Measurements from ENCODE around the gene UBE2D2. TPM values are rescaled to one million over a fixed set of nuclear protein-coding genes. Genes with fewer than 3 reads are reported as not detected.
A peak's percentile ranks its signal among the peaks of the same experiment; 100 is the strongest.

UBE2D2 gene
- total RNA-seq, 1 donor from 2014 or later, result 97.0 TPM

DNA sequence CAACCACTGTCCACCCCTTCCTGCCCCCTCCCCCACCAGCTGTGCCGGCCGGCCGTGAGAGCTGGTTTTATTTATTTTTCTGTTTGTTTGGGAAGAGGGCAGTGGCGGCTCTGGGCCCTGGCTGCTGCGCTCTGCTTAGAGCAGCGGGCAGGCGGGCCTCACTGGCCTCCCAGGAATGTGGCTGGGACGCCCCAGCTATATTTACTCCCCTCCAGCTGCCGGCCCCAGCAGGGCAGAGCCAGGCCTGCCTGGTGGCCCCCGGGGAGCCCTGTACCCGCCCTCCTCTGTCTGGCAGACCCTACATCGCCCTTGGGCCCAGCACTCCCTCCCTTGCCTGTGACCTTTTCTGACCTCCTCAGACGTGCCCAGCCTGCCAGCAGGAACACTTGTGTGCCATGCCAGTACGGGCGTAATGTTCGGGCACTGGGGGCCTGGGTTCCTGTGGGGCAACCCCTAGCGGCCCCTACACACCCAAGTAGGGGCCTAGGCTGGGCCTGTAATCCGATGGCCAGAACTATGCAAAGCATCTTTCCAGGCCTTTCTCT, 94.7 kb downstream of the UBE2D2 start:
- no peaks in the 10 kb centered on the region for H3K9me3 ChIP-seq
- TF ChIP-seq, protein P1, sequence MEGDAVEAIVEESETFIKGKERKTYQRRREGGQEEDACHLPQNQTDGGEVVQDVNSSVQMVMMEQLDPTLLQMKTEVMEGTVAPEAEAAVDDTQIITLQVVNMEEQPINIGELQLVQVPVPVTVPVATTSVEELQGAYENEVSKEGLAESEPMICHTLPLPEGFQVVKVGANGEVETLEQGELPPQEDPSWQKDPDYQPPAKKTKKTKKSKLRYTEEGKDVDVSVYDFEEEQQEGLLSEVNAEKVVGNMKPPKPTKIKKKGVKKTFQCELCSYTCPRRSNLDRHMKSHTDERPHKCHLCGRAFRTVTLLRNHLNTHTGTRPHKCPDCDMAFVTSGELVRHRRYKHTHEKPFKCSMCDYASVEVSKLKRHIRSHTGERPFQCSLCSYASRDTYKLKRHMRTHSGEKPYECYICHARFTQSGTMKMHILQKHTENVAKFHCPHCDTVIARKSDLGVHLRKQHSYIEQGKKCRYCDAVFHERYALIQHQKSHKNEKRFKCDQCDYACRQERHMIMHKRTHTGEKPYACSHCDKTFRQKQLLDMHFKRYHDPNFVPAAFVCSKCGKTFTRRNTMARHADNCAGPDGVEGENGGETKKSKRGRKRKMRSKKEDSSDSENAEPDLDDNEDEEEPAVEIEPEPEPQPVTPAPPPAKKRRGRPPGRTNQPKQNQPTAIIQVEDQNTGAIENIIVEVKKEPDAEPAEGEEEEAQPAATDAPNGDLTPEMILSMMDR (IDR thresholded peaks at IDR 0.05), result no peak
- no peaks in the 10 kb centered on the region for H3K36me3 ChIP-seq
- peaks cover 99% of the 10 kb centered on the region for H3K4me1 ChIP-seq
- DNase-seq (peak; percentile 75), ATAC-seq (peak; percentile 50 to 56)
- intact Hi-C loops (cut with DNase I), result no loop called here
- H3K4me3 ChIP-seq, result peak overlapping the region; percentile 19
- peak overlapping the region; percentile 86 for H3K27ac ChIP-seq
- H3K27me3 ChIP-seq (ENCODE audit: low read depth), result no peaks in the 10 kb centered on the region

DNA sequence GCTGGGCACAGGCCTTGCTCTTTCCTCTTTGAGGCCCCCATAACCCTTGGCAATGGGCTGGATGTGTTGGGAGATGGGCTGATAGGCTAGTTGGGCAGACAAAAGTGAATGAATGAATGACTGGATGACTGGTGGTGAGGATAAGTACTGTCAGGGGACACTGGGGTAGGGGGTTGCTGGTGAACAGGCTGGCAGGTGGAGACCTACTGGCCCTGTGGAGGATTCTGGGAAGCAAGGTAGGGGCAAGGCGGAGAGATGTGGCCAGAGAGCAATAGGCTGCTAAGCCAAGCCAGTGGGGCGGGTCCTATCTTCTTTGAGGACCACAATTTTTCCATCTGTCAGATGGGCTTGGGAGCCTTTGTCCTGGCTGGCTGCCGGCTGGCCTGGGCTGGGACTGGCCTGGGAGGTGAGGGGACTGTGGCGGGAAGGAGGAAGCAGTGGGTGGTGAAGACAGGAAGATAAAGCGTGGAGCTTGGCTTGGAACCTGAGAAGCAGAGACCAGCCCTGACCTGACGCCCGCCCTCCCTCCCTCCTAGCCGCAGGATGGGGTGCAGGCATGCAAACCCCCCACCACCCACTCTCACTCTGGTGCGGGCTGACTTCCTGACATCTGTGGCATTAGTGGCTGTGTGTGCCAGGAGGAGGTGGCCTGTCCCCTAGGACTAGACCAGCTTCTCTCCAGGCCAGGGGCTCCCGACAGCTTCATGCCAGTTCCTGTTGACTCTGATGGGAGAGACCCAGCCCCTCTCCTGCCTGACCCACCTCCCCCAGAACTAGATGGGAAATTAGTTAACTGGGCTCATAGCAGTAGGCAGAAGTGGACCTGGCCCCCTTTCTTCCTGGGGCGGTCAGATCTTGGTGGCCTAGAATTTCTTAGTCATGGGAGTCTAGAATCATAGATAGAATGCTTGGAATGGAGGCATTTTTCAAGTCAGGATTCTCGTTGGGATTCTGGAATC, 96.5 kb downstream of the UBE2D2 start:
- Histone ChIP-seq H3K27ac (peak overlapping the region; percentile 84), H3K4me1 (peaks cover 99% of the 10 kb centered on the region), H3K4me3 (no peak overlapping the region), H3K9me3 (no peaks in the 10 kb centered on the region), H3K27me3 (ENCODE audit: low read depth) (no peaks in the 10 kb centered on the region), H3K36me3 (no peaks in the 10 kb centered on the region)
- DNase-seq, result no peak
- intact Hi-C loops (cut with DNase I), result no loop called here
- ATAC-seq, result no peak
- TF ChIP-seq, protein P1 (IDR thresholded peaks at IDR 0.05), result no peak

DNA sequence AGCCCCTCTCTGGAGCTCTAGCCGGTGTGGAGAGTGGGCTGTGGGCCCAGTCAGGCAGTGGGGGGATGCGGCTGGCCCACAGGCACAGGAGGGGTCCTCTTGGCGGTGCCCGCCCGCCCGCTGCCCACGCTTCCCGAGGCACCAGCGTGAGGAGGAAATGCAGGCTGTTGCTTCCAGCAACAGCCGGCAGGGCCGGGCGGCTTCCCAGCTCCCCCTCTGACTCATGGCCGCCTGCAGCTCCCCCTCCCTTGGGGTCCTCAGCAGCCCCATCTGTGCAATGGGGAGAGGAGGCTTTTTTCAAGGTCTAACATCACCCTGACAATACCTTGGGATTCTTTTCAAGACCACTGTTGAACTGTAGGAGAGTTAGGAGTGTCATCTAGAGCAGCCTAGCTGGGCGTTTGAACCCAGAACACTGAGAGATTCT, 97.4 kb downstream of the UBE2D2 start:
- no peak for ATAC-seq
- DNase-seq, result no peak
- H3K9me3 ChIP-seq, result no peaks in the 10 kb centered on the region
- H3K27me3 ChIP-seq (ENCODE audit: low read depth), result no peaks in the 10 kb centered on the region
- H3K36me3 ChIP-seq, result no peaks in the 10 kb centered on the region
- TF ChIP-seq, protein P1 (IDR thresholded peaks at IDR 0.05), result no peak
- peak overlapping the region; percentile 84 for H3K27ac ChIP-seq
- peaks cover 99% of the 10 kb centered on the region for H3K4me1 ChIP-seq
- intact Hi-C loops (cut with DNase I), result no loop called here
- H3K4me3 ChIP-seq, result no peak overlapping the region

DNA sequence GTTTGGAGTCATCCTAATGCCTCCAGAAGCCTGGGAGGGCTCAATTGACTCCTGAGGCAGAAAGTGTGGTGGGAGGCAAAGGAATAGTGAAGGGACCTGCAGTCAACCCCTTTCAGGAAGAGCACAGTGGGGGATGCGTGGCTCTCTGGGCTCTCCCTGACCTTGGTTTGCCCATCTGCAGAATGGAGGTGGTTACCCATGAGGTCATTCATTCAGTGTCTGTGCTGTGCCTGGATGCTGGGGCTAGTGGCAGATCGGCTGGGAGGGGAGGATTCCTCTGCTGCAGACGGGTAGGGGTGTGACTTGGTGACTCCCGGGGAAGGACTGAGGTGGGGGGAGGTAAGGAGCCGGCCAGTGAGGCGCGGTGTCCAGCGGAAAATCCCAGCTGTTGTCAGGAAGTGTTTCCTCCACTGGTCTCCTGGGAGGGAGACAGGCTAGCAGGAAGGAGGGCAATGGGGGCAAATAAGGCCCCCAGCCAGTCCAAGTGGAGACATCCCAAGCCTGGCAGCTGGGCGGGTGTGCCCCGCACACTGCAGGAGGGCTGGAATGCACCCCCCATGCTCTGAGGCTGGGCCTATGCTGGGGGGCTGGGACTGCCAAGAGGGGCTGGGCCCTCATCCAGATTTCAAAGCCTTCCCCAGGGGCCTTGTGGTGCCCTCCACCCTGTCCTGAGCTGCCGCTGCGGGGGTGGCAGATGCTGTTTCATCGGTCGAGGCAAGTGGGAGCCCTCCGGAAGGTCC, 98.0 kb downstream of the UBE2D2 start:
- Histone ChIP-seq H3K9me3 (no peaks in the 10 kb centered on the region), H3K4me1 (peaks cover 99% of the 10 kb centered on the region), H3K27me3 (ENCODE audit: low read depth) (no peaks in the 10 kb centered on the region), H3K4me3 (peak overlapping the region; percentile 49), H3K27ac (peak overlapping the region; percentile 84), H3K36me3 (no peaks in the 10 kb centered on the region)
- DNase-seq, result no peak
- intact Hi-C loops (cut with DNase I), result no loop called here
- ATAC-seq, result peak; percentile 7 to 15
- TF ChIP-seq, protein P1 (IDR thresholded peaks at IDR 0.05), result no peak

DNA sequence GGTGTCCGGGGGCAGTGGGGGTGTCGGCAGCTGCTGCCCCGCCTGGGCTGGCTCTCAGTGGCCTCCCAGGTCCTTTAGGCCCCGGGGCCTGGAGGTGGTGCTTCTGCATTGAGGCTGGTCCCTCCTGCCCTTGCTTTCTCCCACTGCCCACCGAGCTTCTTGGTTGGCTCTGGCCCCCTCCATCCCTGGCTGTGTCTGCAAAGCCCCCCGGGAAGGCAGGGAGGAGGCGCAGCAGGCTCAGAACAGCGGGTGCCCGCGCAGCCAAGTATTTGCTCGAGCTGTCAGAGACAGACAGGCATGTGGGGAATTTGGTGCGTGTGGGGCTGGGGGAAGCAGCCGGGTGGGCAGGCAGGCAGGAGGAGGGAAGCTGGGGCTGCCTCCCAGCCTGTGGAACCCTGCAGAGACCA, 98.6 kb downstream of the UBE2D2 start:
- Histone ChIP-seq H3K27ac (peak overlapping the region; percentile 84), H3K27me3 (ENCODE audit: low read depth) (no peaks in the 10 kb centered on the region), H3K36me3 (no peaks in the 10 kb centered on the region), H3K4me1 (peaks cover 99% of the 10 kb centered on the region), H3K4me3 (peak overlapping the region; percentile 49), H3K9me3 (no peaks in the 10 kb centered on the region)
- DNase-seq (no peak), ATAC-seq (no peak)
- TF ChIP-seq, protein P1 (IDR thresholded peaks at IDR 0.05), result no peak
- intact Hi-C loops (cut with DNase I), result no loop called here

Data from lower lobe of right lung (tissue), 2 donors.